Fibroblast of pulmonary artery (primary cell): Measurements from ENCODE around the gene ZNF627.

Experiments used
- DNase-seq: peaks from one replicate; pipeline ENCODE4 v3.0.0-alpha.2; 2010; ENCODE audit warnings: low read depth
- H3K4me3 ChIP-seq: replicated peaks from 2 replicates; pipeline ENCODE4 v1.5.1; 2011; ENCODE audit warnings: low read depth, mild to moderate bottlenecking, control low read depth, low read length, moderate library complexity
- CTCF ChIP-seq: IDR thresholded peaks from 2 replicates; pipeline ENCODE4 v1.5.1; 2011; ENCODE audit warnings: mild to moderate bottlenecking, control low read depth, low read length, inconsistent platforms; ENCODE audit errors: missing control alignments

The ZNF627 gene

GRCh38 chr19:11552666-11553372 lies 44.5 kb upstream of the ZNF627 start:
- TF ChIP-seq CTCF = no peak
- no peak for DNase-seq
- no peak overlapping the region for H3K4me3 ChIP-seq

GRCh38 chr19:11554160-11554559 lies 43.1 kb upstream of the ZNF627 start:
- TF ChIP-seq CTCF = no peak
- no peak overlapping the region for H3K4me3 ChIP-seq
- DNase-seq = no peak

GRCh38 chr19:11555246-11555645 lies 42.0 kb upstream of the ZNF627 start:
- no peak overlapping the region for H3K4me3 ChIP-seq
- no peak for TF ChIP-seq CTCF
- no peak for DNase-seq

- TF ChIP-seq CTCF = no peak
- no peak for DNase-seq
- no peak overlapping the region for H3K4me3 ChIP-seq
These were observed 40.5 kb upstream of the ZNF627 start for GRCh38 chr19:11556634-11557420.

- TF ChIP-seq CTCF = peak; percentile 15
- DNase-seq = peak; percentile 98
- peak within 1 kb of the TSS; percentile 95 for H3K4me3 ChIP-seq
These were observed 38.1 kb upstream of the ZNF627 start, which contains the start of gene ELOF1 for GRCh38 chr19:11558881-11559828. ELOF1 (minus strand) TSS chr19:11559230; CDS start chr19:11554347, 4,883 bp downstream.

GRCh38 chr19:11560404-11561051 lies 36.8 kb upstream of the ZNF627 start:
- peak; percentile 57 for TF ChIP-seq CTCF
- peak; percentile 80 for DNase-seq
- H3K4me3 ChIP-seq = no peak overlapping the region
